HG03460 (cell line): ENCODE data around the gene LRRFIP2.
A peak's percentile ranks its signal among the peaks of the same experiment; 100 is the strongest.
"Not testable (repeated sequence)": the region's sequence is repeated elsewhere in the genome, so short reads cannot be mapped to it uniquely, and the experiment has no call there.

Source experiments
- ATAC-seq: cut with Tn5 transposase; IDR thresholded peaks from one replicate; pipeline ENCODE4 v1.9.1; 2021; ENCODE audit not compliant: unreplicated experiment

The LRRFIP2 gene

GRCh38 chr3:37071921-37072320 lies 102.5 kb downstream of the LRRFIP2 start:
- ATAC-seq, result no peak

DNA sequence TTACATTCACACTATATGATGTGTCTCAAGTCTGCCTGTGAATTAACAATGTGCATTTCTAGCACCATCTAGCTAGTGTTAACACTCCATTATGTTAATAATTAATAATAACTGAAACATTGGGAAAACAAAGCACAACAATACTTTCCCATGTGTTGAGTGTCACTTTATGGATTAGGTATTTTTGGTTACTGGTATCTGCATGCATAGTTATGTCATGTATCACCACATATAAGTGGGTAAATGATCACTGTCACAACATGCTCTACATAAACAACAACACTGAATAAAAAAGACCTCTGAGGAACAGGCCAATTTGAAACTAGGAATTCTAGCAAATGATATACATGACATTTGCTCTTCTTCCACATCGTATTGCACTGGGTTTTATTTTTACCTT lies 106.4 kb downstream of the LRRFIP2 start:
- ATAC-seq, result no peak

DNA sequence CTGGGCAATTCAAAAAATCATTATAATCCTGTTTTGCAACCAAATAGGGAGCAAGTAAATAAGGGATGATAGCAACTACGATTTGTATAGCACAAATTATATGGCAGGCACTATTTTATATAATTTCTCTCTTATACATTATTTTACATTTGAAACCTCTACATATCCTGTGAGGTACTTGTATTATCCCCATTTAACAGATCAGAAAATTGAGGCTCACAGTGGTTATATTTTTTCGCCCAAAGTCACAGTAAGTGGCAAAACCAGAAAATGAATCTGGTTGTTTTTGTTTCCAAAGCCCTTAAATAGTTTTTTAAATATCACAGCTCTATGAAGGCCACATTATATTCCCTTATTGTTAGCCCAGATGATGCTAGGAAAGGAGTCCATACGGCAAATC lies 106.8 kb downstream of the LRRFIP2 start:
- ATAC-seq, result no peak

DNA sequence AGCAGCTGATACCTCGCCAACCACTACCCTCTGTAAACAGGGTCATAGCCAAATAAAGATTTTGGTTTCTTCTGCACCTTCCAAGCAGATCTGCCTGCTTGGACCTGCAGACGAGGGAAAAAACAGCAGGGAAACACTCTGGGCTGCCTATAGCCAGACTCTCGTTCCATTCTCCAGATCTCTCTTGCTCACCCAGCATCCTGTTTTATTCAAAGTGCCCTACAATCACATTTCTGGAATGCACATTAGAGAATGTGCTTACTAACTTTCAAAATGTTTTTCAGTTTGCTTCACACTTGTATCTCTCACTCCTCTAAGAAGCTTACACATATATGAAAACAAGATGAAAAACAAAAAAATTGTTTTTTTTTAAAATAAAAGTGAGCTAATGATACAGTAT lies 109.6 kb downstream of the LRRFIP2 start:
- no peak for ATAC-seq

- ATAC-seq, result no peak
Observed at GRCh38 chr3:37058117-37058516, 116.3 kb downstream of the LRRFIP2 start.

GRCh38 chr3:37056826-37057225 lies 117.6 kb downstream of the LRRFIP2 start:
- no peak for ATAC-seq

GRCh38 chr3:37055077-37055476 lies 119.3 kb downstream of the LRRFIP2 start:
- ATAC-seq, result not testable (repeated sequence)

GRCh38 chr3:37054370-37054769 lies 120.0 kb downstream of the LRRFIP2 start:
- ATAC-seq, result peak; percentile 76

- no peak for ATAC-seq
Observed at GRCh38 chr3:37053753-37054152, 120.6 kb downstream of the LRRFIP2 start.

DNA sequence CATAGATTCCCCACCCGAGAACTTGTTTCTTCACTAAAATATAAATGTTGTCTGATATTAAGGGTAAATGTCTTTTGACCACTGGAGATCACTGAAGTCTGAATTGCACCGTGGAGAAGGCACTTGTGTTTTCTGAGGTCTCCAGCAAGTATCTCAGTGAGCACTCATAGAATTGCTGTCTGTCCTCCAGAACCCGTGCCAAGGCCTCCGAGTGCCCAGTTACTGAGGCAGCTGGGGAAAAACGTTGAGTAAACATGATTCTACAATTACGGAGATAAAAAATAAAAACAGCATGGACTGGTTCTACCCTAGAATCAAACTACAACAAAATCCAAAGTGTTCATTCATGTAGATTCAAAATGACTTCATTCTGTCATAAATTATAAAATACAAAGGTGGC lies 121.0 kb downstream of the LRRFIP2 start:
- no peak for ATAC-seq

GRCh38 chr3:37052860-37053259 lies 121.5 kb downstream of the LRRFIP2 start:
- ATAC-seq, result no peak

- no peak for ATAC-seq
Observed at GRCh38 chr3:37050282-37050681, 124.1 kb downstream of the LRRFIP2 start.

DNA sequence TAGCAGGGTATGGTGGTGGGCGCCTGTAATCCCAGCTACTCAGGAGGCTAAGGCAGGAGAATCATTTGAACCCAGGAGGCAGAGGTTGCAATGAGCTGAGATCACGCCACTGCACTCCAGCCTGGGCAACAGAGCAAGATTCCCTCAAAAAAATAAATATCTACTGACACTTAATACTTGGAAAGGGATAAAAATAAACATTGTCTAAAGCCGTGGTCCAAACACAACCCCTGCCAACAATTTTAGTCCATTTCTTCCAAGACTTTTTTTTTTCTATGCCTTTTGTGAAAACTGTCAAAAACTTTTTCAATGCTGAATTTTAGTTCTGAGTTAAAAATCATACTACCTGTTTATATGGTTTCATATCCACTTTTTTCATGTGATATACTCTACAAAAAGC lies 131.7 kb downstream of the LRRFIP2 start:
- not testable (repeated sequence) for ATAC-seq

GRCh38 chr3:37041546-37042195 lies 132.7 kb downstream of the LRRFIP2 start:
- ATAC-seq, result no peak

GRCh38 chr3:37040231-37040630 lies 134.2 kb downstream of the LRRFIP2 start:
- ATAC-seq, result no peak

DNA sequence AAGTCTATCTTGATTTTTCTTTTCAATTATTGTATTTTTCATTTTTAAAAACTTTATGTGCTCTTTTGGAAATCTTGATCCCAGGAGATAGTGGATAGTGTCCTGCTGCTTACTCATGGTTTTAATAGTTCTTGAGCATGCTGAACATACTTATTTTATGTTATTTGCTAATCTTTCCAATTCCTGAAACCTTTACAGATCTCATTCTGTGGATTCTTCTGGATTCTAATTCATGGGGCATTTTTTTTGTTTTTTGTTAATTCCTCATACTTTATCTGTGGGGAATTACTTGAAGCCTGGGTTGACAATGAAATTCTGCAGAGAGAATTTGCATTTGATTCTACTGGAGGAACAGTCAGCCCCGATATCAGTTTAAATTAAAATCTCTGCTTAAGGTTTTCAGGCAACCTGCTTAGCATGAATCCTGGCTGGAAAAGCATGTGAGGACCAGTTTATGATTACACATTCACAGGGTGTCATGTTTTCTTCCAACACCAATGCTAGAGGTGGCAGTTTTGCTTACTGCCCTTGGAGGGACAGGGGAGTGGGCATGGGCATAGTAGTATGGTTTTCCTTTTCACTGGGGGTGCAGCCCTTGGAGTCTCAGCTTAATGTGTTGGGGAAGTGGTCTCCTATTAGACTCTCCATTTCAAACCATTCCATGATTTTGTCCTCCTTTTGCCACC lies 135.1 kb downstream of the LRRFIP2 start:
- ATAC-seq, result no peak

GRCh38 chr3:37037352-37037751 lies 137.0 kb downstream of the LRRFIP2 start:
- ATAC-seq, result no peak

GRCh38 chr3:37032961-37033360 lies 141.4 kb downstream of the LRRFIP2 start:
- no peak for ATAC-seq

DNA sequence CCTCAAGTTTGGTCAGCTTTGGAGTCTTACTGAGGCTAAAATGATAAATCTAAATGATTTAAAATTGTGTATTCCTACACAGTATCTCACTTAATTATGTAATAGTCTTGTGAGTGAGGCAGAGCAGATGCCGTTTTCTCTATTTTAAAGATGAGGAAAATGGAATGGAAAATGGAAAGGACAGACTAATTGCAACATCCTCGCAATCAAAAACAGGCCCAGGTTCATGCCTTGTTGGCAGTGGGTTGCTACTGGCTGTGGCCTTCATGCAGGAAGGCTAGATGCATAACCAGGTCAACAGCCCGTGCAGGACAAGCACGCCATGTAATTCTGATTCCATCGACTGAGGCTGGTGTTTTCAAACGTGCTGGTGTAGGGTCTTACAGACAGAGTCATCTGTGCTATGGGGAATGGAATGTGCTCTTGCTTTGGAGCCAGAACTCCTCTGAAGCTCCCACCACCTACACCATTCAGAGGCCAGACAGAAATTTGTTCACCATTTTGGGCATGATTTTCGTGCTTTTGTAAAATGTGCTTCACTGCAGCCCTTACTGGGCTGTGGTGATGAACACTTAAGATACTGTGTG lies 143.2 kb downstream of the LRRFIP2 start:
- no peak for ATAC-seq

DNA sequence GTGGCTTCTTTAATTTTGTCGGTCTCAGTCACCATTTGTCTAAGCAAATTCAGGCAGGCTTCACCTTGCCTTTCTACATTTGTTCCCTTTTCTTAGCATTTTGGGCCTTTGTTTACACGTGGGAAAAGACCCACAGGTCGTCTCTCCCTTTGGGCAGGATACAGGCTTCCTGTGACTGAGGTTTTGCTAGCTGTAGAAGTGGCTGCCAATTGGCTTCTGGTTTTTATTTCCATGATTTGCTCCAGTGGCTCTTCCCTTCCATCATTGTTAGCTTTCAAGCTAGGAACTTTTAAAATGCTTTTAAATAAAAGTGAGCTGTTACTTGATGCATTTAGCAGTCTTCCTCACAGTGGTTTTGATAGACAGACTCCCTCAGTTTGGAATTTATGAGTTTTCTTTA lies 143.8 kb downstream of the LRRFIP2 start:
- no peak for ATAC-seq

DNA sequence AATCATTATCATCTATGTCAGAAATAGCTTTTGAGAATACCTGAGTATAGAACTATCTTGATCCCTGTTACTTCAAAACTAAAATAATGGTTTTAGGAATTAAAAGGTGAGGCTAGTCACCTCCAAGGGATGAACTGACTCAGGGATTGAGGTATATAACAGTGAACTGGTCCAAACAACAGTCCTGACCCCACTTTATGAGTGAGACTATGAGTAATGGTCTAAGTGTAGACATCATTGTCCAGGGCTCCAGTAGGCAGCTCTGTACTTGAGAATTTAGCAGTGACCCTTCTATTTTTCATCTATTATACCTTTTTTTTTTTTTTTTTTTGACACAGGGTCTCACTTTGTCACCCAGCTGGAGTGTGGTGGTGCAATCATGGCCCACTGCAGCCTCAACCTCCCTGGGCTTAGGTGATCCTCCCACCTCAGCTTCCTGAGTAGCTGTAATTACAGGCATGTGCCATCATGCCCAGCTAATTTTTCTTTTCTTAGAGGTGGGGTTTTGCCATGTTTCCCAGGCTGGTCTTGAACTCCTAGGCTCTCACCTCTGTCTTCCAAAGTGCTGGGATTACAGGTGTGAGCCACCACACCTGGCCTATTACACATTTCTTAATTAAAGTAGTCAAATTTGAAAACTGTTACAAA lies 144.7 kb downstream of the LRRFIP2 start:
- ATAC-seq, result no peak

GRCh38 chr3:37029111-37029510 lies 145.3 kb downstream of the LRRFIP2 start:
- no peak for ATAC-seq
